SK-MEL-5 (cell line): ENCODE results near the gene GPER1. TPM values are rescaled to one million over a fixed set of nuclear protein-coding genes. Genes with fewer than 3 reads are reported as not detected.

Experiments
- DNase-seq: peaks from one replicate; pipeline ENCODE4 v3.0.0-alpha.2; 2016; ENCODE audit warnings: low read depth, low spot score
- in situ Hi-C: cut with HindIII; loops from 2 replicates; pipeline ENCODE4 v1.10.0; 2016; ENCODE audit warnings: low sequenced_read_pairs, high pct_unique_total_duplicates, low pct_unique_long_range_greater_than_20kb
- total RNA-seq: library from RNA; depleted of rRNA; stranded (reverse); fragments of >200 nt; shearing (Covaris generic); gene quantifications from 2 replicates; pipeline ENCODE4 v1.2.3, GENCODE V29; 2014

The GPER1 gene
- total RNA-seq, 1 experiment from 2014 or later: 0.13 TPM

- in situ Hi-C loops: no loop called here
- no peak for DNase-seq
Observed at GRCh38 chr7:1121476-1121875, 33.6 kb downstream of the GPER1 start.

GRCh38 chr7:1121886-1122831 lies 34.2 kb downstream of the GPER1 start:
- in situ Hi-C loops: no loop called here
- no peak for DNase-seq

- no peak for DNase-seq
- in situ Hi-C loops: no loop called here
Observed at GRCh38 chr7:1122832-1123501, 35.1 kb downstream of the GPER1 start.

- DNase-seq: peak; percentile 90
- in situ Hi-C loops: no loop called here
Observed at GRCh38 chr7:1123715-1124114, 35.8 kb downstream of the GPER1 start.

GRCh38 chr7:1124164-1124563 lies 36.3 kb downstream of the GPER1 start:
- in situ Hi-C loops: no loop called here
- no peak for DNase-seq

DNA sequence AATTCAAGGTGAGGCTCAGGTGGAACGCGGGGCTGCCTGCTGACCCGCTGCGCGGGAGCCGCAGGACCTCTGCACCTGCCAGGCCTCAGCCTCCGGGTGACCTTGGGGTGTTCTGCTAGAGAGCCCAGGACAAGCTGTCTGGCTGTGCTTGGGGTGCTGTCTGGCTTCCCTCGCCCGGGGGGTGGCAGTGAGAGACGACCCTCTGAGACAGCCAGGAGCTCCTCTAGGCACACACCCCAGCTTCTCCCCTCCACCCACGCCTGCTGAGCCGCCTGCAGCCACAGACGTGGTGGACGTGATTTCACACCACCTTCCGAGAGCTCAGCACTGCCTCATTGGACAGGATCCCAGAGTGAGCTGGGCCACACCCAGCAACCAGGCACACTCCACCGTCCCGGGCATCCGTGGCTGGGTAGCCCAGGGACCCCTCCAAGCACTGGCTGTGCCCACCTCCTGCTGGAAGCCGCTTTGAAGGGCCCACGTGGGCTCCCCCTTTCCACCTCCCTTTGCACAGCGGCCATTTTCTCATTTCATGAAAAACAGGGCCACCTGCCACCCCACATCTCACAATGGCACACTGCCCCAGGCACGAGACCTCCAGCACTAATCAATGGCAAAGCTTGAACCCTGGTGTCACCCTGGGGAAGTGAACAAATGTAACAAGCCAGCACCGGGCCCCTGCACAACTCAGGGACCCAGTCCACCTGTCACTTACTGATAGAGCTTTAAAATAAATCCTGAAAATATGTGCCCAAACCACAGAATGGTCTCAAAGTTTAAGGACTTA lies 37.1 kb downstream of the GPER1 start:
- in situ Hi-C loops: no loop called here
- no peak for DNase-seq

- DNase-seq: no peak
- in situ Hi-C loops: no loop called here
Observed at GRCh38 chr7:1125603-1125969, 37.7 kb downstream of the GPER1 start.

DNA sequence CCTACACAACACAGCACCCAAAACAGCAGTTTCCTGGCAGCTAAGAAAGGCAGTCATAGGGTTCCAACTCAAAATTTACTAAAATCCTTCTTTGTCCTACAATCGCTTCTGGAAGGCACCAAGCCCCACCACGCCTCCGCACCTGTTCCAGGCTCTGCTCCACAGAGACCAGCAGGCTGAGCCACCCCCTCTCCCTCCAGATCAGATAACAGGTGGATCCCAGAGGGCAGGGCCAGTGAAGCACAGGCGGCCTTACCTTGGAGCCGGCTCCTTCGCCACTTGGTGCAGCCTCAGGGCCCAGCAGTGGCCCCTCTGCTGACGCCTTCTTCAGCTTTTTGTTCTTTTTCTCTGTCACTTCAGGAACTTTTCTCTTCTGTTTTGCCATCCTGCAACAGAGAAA lies 39.1 kb downstream of the GPER1 start:
- in situ Hi-C loops: no loop called here
- DNase-seq: no peak

DNA sequence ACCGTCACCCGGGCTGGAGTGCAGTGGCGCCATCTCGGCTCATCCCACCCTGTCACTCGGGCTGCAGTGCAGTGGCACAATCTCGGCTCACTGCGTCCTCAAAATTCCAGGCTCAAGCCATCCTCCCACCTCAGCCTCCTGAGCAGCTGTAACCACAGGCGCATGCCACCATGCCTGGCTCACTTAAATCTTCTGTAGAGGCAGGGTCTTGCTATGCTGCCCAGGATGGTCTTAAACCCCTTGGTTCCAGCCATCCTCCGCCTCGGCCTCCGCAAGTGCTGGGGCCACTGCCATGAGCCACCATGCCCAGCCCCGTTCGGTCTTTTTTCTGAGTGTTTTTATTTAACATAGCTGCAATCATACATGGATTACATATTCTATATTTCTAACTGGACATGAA lies 41.5 kb downstream of the GPER1 start:
- no peak for DNase-seq
- in situ Hi-C loops: no loop called here

DNA sequence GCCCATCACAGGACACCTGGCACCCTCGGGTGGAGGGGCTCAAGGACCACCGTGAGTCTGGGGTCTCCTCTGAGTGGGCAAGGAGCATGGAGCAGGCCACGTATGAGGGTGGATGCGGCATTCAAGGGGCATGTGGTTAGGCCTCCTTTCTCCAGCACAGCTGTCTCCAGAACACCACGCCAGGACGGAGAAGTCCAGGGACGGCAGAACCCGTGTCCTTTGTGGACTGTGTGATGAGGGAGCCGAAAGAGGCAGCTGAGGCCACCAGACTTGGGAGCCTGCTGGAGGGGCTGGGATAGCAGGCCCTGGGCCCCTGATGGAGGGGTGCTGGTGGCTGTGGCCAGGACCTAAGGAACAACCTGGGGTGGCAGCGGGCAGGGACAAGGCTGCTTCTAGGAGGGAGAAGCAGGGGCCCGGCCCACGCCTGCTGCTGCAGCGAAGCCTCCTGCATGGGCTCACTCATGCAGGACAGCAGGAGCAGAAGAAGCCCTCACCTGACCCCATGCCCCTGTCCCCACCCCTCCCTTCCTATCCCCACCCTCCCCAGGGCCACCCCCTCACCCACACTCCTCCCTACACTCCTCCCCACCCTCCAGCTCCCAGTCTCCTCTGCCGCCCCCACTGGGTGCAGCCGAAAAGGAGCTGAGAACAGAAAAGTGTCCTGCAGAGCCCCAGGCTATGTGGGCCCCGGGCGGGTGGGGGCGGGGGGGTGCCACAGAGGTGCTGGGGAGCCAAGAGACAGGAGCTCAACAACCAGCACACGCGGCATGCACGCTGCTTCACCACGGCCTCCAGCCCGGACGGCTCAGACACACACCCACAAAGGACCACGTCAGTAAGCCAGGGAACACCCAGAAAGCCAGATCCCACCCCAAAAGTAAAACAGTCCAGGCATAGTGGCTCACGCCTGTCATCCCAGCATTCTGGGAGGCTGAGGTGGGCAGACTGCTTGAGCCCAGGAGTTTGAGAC lies 42.4 kb downstream of the GPER1 start:
- DNase-seq: no peak
- in situ Hi-C loops: no loop called here

DNA sequence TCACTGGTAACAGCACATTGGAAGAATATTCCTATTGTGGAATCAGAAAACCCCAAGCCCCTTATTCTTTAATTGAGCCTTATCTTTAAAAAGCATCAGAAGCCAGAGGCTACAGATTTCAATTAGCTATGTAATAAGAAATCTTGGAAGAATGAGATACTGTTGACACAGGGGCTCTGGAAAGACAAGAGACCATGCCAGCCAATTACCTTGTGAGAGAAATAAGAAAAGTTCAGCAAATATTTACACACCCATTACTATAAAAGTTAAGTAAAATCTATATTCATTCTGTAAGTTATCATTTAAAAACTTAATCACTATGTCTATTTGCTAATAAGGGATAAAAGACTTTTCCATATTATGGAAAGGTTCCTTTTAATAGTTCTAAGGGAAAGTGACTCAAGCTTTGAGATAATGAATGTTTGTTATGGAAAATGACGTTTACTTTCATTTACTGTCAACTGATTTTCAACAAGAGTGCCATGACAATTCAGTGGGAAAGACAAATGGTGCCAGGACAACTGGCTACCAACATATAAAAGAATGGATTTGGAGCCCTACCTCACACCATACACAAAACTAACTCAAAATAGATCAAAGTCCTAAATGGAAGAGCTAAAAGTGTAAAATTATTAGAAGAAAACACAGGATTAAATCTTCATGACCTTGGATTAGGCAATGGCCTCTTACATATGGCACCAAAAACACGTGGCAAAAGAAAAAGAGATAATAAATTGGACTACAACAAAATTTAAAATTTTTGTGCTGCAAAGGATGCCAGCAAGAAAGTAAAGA lies 43.8 kb downstream of the GPER1 start:
- in situ Hi-C loops: no loop called here

GRCh38 chr7:1134951-1135350 lies 47.0 kb downstream of the GPER1 start:
- DNase-seq: no peak
- in situ Hi-C loops: no loop called here

More for the DNA sequence above, 43.8 kb downstream of the GPER1 start:
- DNase-seq: no peak

DNA sequence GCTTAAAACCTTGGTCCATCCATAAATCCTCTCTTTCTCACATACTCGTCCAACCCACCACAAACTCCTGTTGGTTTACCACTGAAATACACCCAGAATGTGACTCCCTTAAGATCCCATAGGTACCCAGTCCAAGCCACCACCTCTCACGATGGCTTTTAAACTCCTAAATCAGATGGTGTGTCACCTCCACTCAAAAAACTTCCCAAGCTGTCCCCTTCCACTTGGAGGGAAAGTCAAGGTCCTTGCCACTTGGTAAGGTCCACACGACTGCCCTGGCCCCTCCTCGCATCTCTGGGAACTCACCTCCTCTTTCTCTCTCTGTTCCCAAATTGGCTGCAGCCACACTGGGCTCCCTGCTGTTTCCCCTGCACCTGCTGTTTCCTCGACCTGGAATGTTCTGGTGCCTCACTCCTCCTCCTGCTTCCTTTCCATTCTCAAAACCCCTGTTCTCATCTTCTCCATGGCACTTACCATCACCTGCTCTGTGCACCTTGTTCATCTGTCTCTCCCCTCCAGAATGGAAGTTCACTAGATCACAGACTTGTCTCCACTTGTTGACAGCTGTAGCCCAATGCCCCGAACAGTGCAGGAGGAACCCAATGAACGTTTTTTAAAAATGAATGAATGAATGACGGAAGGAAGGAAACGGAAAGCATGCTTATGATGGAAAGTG lies 49.1 kb downstream of the GPER1 start:
- peak; percentile 44 for DNase-seq
- in situ Hi-C loops: no loop called here

DNA sequence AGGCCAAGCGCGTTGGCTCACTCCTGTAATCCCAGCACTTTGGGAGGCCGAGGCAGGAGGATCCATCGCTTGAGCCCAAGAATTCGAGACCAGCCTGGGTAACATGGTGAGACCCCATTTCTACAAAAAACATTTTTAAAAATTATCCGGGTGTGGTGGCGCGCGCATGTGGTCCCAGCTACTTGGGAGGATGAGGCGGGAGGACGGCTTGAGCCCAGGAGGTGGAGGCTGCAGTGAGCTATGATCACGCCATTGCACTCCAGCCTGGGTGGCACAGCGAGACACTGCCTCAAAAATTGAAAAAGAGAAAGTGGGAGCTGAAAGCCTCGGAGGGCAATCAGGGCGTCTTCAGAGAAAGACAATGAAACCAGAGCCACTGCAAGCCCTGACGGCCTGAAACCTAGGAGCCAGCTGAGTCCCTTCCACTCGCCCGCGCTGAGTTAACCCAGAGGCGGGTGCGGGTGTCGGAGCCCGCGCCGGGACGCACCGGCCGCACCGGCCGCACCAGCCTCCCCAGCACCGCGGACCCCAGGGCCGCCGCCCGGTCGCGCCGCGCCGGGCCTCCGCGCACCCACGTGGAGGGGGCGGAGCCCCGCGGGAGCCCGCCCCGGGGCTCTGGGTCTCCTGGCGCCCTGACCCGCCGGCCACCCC lies 49.7 kb downstream of the GPER1 start:
- in situ Hi-C loops: no loop called here
- DNase-seq: peak; percentile 25

- in situ Hi-C loops: no loop called here
Observed at GRCh38 chr7:1140476-1141104, 52.7 kb downstream of the GPER1 start.

More at GRCh38 chr7:1140476-1141104, 52.7 kb downstream of the GPER1 start:
- no peak for DNase-seq
